Liver (tissue), 3 donors: ENCODE measurements around the gene NUTM2G.

ENCODE experiments used
- ATF3 ChIP-seq: IDR thresholded peaks from 2 replicates; pipeline ENCODE4 v1.6.1; 2016; ENCODE audit warnings: antibody characterized with exemption
- FOXA2 ChIP-seq: IDR thresholded peaks from 2 replicates; pipeline ENCODE4 v1.6.1; 2016; ENCODE audit warnings: antibody characterized with exemption
- HNF4A ChIP-seq, 2 donors: conservative IDR thresholded peaks; 2 replicates each; pipeline ENCODE4 v1.6.1; 2016; ENCODE audit warnings: antibody characterized with exemption in 2 of 2, mild to moderate bottlenecking in 2 of 2
- HNF4G ChIP-seq: IDR thresholded peaks from 2 replicates; pipeline ENCODE4 v1.6.1; 2016; ENCODE audit warnings: antibody characterized with exemption
- JUND ChIP-seq, 2 donors: IDR thresholded peaks; 2 replicates each; pipeline ENCODE4 v1.6.1; 2016; ENCODE audit warnings: antibody characterized with exemption in 2 of 2
- RAD21 ChIP-seq, 2 donors: IDR thresholded peaks; 2 replicates each; pipeline ENCODE4 v1.6.1; 2016; ENCODE audit warnings: antibody characterized with exemption in 2 of 2, mild to moderate bottlenecking in 2 of 2
- RXRA ChIP-seq, 2 donors: IDR thresholded peaks; 2 replicates each; pipeline ENCODE4 v1.6.1; 2017 to 2018; ENCODE audit warnings: antibody characterized with exemption in 2 of 2, mild to moderate bottlenecking in 1 of 2
- SP1 ChIP-seq: IDR thresholded peaks from 2 replicates; pipeline ENCODE4 v1.6.1; 2018; ENCODE audit warnings: antibody characterized with exemption, mild to moderate bottlenecking
- TAF1 ChIP-seq: conservative IDR thresholded peaks from 2 replicates; pipeline ENCODE4 v1.6.1; 2016; ENCODE audit warnings: antibody characterized with exemption, mild to moderate bottlenecking
- YY1 ChIP-seq: IDR thresholded peaks from 2 replicates; pipeline ENCODE4 v1.6.1; 2016; ENCODE audit warnings: antibody characterized with exemption, mild to moderate bottlenecking
- TF ChIP-seq, protein P1 (sequence below): fragments of 150-350 bp; IDR thresholded peaks from 2 replicates; pipeline ENCODE4 v1.5.1; 2017; ENCODE audit warnings: improper control_type of control experiment, low read depth, low read length; ENCODE audit not compliant: missing input control
- TF ChIP-seq, protein P2 (sequence below): IDR thresholded peaks from 2 replicates; pipeline ENCODE4 v1.6.1; 2016; ENCODE audit warnings: antibody characterized with exemption, mild to moderate bottlenecking
- donor health status: healthy.
- donor health status: healthy.

- TF ChIP-seq, protein P1, sequence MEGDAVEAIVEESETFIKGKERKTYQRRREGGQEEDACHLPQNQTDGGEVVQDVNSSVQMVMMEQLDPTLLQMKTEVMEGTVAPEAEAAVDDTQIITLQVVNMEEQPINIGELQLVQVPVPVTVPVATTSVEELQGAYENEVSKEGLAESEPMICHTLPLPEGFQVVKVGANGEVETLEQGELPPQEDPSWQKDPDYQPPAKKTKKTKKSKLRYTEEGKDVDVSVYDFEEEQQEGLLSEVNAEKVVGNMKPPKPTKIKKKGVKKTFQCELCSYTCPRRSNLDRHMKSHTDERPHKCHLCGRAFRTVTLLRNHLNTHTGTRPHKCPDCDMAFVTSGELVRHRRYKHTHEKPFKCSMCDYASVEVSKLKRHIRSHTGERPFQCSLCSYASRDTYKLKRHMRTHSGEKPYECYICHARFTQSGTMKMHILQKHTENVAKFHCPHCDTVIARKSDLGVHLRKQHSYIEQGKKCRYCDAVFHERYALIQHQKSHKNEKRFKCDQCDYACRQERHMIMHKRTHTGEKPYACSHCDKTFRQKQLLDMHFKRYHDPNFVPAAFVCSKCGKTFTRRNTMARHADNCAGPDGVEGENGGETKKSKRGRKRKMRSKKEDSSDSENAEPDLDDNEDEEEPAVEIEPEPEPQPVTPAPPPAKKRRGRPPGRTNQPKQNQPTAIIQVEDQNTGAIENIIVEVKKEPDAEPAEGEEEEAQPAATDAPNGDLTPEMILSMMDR, result no peak
- TF ChIP-seq HNF4A (conservative IDR thresholded peaks at IDR 0.05) (no peak), HNF4G (no peak), FOXA2 (no peak), RXRA (IDR thresholded peaks at IDR 0.05) (no peak), RAD21 (IDR thresholded peaks at IDR 0.05) (no peak), SP1 (no peak), JUND (IDR thresholded peaks at IDR 0.05) (no peak), YY1 (no peak), ATF3 (no peak), TAF1 (no peak)
- TF ChIP-seq, protein P2, sequence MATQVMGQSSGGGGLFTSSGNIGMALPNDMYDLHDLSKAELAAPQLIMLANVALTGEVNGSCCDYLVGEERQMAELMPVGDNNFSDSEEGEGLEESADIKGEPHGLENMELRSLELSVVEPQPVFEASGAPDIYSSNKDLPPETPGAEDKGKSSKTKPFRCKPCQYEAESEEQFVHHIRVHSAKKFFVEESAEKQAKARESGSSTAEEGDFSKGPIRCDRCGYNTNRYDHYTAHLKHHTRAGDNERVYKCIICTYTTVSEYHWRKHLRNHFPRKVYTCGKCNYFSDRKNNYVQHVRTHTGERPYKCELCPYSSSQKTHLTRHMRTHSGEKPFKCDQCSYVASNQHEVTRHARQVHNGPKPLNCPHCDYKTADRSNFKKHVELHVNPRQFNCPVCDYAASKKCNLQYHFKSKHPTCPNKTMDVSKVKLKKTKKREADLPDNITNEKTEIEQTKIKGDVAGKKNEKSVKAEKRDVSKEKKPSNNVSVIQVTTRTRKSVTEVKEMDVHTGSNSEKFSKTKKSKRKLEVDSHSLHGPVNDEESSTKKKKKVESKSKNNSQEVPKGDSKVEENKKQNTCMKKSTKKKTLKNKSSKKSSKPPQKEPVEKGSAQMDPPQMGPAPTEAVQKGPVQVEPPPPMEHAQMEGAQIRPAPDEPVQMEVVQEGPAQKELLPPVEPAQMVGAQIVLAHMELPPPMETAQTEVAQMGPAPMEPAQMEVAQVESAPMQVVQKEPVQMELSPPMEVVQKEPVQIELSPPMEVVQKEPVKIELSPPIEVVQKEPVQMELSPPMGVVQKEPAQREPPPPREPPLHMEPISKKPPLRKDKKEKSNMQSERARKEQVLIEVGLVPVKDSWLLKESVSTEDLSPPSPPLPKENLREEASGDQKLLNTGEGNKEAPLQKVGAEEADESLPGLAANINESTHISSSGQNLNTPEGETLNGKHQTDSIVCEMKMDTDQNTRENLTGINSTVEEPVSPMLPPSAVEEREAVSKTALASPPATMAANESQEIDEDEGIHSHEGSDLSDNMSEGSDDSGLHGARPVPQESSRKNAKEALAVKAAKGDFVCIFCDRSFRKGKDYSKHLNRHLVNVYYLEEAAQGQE, result no peak
These were observed 44.2 kb upstream of the NUTM2G start for GRCh38 chr9:96884443-96884842.
